WI38 (cell line): ENCODE results near the gene CCDC8.
A peak's percentile ranks its signal among the peaks of the same experiment; 100 is the strongest.
"Not testable (repeated sequence)": the region's sequence is repeated elsewhere in the genome, so short reads cannot be mapped to it uniquely, and the experiment has no call there.

Experiments used
- H3K4me3 ChIP-seq: 2 replicates; pipeline ENCODE4 v1.5.1; 2011; ENCODE audit warnings: low read depth, mild to moderate bottlenecking, control low read depth, low read length
- CTCF ChIP-seq: IDR thresholded peaks from 2 replicates; pipeline ENCODE4 v1.5.1; 2012; ENCODE audit warnings: low read depth, mild to moderate bottlenecking, control low read depth, low read length

Gene CCDC8

GRCh38 chr19:46422344-46422743 lies 9.0 kb upstream of the CCDC8 start:
- H3K4me3 ChIP-seq, result no peak overlapping the region
- TF ChIP-seq CTCF, result no peak

GRCh38 chr19:46420056-46420455 lies 6.7 kb upstream of the CCDC8 start:
- no peak overlapping the region for H3K4me3 ChIP-seq
- TF ChIP-seq CTCF, result no peak

GRCh38 chr19:46415804-46416709 lies 2.7 kb upstream of the CCDC8 start:
- peak overlapping the region; percentile 57 for H3K4me3 ChIP-seq

- not testable (repeated sequence) for H3K4me3 ChIP-seq
These were observed 1.5 kb upstream of the CCDC8 start for GRCh38 chr19:46414899-46415298.

GRCh38 chr19:46412650-46413261 lies 608 bp downstream of the CCDC8 start:
- no peak for TF ChIP-seq CTCF
- peak overlapping the region; percentile 60 for H3K4me3 ChIP-seq

GRCh38 chr19:46411925-46412649 lies 1.3 kb downstream of the CCDC8 start:
- no peak for TF ChIP-seq CTCF

GRCh38 chr19:46411088-46411924 lies 2.1 kb downstream of the CCDC8 start:
- no peak for TF ChIP-seq CTCF
- peak overlapping the region; percentile 60 for H3K4me3 ChIP-seq

More at GRCh38 chr19:46411925-46412649, 1.3 kb downstream of the CCDC8 start:
- H3K4me3 ChIP-seq, result peak overlapping the region; percentile 60
